ENCODE results near the gene FCGR2B. TPM values are rescaled to one million over a fixed set of nuclear protein-coding genes. Genes with fewer than 3 reads are reported as not detected.

FCGR2B gene
- total RNA-seq, 2 experiments from 2014 or later: not detected

Other genes with a start within 250 kb of the FCGR2B start
- gene FCGR2A, start 157.7 kb upstream of the FCGR2B start, total RNA-seq: under 1 TPM in 1 of 2 experiments, not detected in 1; 0.14 TPM
- under 1 TPM; 0.48 to 0.53 TPM for gene HSPA6, start 138.6 kb upstream of the FCGR2B start, total RNA-seq
- not detected for gene FCGR3A, start 113.3 kb upstream of the FCGR2B start, total RNA-seq
- not detected for gene FCGR3B, start 32.0 kb upstream of the FCGR2B start, total RNA-seq
- gene FCRLA, start 44.1 kb downstream of the FCGR2B start, total RNA-seq: not detected
- not detected for gene FCRLB, start 58.4 kb downstream of the FCGR2B start, total RNA-seq
- 10 to 100 TPM; 25.9 to 28.5 TPM for gene DUSP12, start 86.6 kb downstream of the FCGR2B start, total RNA-seq
- gene ATF6, start 103.2 kb downstream of the FCGR2B start, total RNA-seq: 10 to 100 TPM; 20.8 to 23.0 TPM